Breast epithelium (tissue), 3 donors: ENCODE data around the gene NSL1.

Source experiments
- POLR2AphosphoS5 ChIP-seq, 3 donors: sonication (generic); formaldehyde crosslinking; IDR thresholded peaks; one replicate each; pipeline ENCODE4 v1.6.1; 2017; ENCODE audit warnings: antibody characterized with exemption in 3 of 3
- TF ChIP-seq, protein P1 (sequence below), 3 donors: fragments of 450-650 bp; IDR thresholded peaks; one replicate each; pipeline ENCODE4 v1.5.1; 2016 to 2017; ENCODE audit warnings: antibody characterized with exemption in 3 of 3, mild to moderate bottlenecking in 3 of 3, moderate library complexity in 3 of 3

DNA sequence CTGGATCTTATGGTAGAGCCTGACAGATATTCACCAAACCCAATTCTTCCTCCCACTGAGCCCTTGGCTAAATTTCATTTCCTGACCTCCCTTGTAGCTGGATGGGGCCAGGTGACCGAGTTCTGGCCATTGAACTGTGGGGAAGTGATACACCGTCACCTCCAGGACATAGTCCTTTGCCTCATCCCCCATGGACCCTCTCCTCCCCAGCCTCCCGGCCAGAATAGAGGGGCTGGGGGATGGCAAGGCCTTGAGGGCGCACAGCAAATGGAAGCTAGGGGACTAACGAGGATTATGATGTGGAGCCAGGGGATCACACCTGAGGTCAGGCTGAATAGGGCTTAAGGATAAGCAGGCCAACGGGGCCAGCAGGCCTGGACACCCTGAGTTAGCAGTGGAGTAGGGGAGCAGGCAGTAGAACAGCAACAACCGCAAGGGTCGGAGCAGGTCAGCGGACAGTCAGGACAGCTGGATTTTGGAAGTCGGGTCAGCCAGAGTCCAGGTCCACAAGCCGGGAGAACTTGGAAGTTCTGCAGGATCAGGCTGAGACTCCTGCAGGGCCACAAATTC lies 107.0 kb downstream of the NSL1 start:
- TF ChIP-seq POLR2AphosphoS5 (IDR thresholded peaks at IDR 0.05), result no peak
- TF ChIP-seq, protein P1, sequence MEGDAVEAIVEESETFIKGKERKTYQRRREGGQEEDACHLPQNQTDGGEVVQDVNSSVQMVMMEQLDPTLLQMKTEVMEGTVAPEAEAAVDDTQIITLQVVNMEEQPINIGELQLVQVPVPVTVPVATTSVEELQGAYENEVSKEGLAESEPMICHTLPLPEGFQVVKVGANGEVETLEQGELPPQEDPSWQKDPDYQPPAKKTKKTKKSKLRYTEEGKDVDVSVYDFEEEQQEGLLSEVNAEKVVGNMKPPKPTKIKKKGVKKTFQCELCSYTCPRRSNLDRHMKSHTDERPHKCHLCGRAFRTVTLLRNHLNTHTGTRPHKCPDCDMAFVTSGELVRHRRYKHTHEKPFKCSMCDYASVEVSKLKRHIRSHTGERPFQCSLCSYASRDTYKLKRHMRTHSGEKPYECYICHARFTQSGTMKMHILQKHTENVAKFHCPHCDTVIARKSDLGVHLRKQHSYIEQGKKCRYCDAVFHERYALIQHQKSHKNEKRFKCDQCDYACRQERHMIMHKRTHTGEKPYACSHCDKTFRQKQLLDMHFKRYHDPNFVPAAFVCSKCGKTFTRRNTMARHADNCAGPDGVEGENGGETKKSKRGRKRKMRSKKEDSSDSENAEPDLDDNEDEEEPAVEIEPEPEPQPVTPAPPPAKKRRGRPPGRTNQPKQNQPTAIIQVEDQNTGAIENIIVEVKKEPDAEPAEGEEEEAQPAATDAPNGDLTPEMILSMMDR (IDR thresholded peaks at IDR 0.05), result no peak
